Prostate gland (tissue), 2 donors: ENCODE data around the gene CYB561D2.

Source experiments
- POLR2A ChIP-seq: fragments of 450-650 bp; IDR thresholded peaks from one replicate; pipeline ENCODE4 v1.6.1; 2016; ENCODE audit warnings: antibody characterized with exemption, mild to moderate bottlenecking
- POLR2AphosphoS5 ChIP-seq: sonication (generic); formaldehyde crosslinking; IDR thresholded peaks from one replicate; pipeline ENCODE4 v1.6.1; 2017; ENCODE audit warnings: antibody characterized with exemption
- TF ChIP-seq, protein P1 (sequence below), 4 experiments: fragments of 200-600 bp in 2 of 4; fragments of 450-650 bp in 2 of 4; sonication (generic) in 2 of 4; IDR thresholded peaks; 1 replicate in 3 of 4; 2 replicates in 1 of 4; pipeline ENCODE4 v1.5.1; 2016 to 2019; ENCODE audit warnings: antibody characterized with exemption in 4 of 4, mild to moderate bottlenecking in 2 of 4, moderate library complexity in 2 of 4

DNA sequence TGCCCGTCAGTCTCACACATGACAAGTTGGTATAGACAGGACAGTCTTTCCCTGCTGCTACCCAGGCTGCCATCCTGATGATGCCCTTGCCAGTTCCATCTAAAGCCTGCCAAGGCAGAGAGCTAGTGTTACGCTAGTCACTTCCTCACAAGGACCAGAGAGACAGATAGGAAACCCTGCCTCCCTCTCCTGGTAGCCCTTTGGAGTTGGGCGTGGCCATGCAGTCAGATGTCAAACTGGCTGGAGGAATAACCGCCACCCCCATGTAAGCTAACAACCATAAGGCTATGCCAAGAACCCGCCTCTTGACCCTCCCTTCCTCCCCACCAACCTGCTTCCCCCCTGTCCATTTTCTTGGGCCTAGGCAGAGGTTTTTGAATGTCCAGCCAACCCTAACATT is 5.9 kb downstream of the CYB561D2 start:
- TF ChIP-seq, protein P1, sequence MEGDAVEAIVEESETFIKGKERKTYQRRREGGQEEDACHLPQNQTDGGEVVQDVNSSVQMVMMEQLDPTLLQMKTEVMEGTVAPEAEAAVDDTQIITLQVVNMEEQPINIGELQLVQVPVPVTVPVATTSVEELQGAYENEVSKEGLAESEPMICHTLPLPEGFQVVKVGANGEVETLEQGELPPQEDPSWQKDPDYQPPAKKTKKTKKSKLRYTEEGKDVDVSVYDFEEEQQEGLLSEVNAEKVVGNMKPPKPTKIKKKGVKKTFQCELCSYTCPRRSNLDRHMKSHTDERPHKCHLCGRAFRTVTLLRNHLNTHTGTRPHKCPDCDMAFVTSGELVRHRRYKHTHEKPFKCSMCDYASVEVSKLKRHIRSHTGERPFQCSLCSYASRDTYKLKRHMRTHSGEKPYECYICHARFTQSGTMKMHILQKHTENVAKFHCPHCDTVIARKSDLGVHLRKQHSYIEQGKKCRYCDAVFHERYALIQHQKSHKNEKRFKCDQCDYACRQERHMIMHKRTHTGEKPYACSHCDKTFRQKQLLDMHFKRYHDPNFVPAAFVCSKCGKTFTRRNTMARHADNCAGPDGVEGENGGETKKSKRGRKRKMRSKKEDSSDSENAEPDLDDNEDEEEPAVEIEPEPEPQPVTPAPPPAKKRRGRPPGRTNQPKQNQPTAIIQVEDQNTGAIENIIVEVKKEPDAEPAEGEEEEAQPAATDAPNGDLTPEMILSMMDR (IDR thresholded peaks at IDR 0.05), result no peak
- no peak for TF ChIP-seq POLR2A
- TF ChIP-seq POLR2AphosphoS5, result no peak
